Amniotic epithelial cell (primary cell): ENCODE measurements around the gene CDH20.

ENCODE experiments used
- DNase-seq: peaks from one replicate; pipeline ENCODE4 v3.0.0-alpha.2; 2010; ENCODE audit warnings: low read depth

The CDH20 gene

DNA sequence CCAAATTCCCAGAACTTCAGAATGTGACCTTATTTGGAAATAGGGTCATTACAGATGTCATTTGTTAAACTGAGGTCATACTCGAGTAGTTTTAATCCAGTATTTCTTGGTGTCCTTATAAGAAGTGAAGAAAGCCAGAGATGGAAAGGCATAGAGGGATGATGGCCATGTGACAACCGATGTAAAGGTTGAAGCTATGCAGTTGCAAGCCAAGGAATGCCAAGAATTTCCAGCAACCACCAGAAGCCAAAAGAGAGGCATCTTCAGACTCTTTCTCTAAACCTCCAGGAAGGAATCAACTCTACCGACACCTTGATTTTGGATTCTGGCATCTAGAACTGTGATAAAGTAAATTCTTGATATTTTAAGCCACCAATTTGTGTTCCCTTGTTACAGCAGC lies 242.2 kb downstream of the CDH20 start:
- DNase-seq = no peak

GRCh38 chr18:61578846-61579245 lies 245.6 kb downstream of the CDH20 start:
- no peak for DNase-seq

DNA sequence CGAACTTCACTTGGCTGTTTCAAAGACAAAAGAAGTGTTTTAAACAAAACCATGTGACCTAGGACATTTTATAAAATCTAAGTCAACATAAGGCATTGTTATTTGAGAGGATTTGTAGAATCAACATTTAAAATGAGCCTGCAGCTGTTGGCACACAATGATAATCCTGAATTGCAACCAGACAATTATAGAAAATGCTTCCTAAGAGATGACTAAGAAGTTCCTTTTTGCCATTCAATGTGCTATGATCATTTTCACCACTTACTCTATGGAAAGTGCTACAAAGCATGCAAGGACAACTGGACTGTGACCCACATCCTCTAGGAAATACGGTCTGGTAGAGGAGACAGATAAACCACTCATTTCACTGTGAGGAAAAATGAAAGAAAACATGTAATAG lies 246.4 kb downstream of the CDH20 start:
- DNase-seq = no peak

DNA sequence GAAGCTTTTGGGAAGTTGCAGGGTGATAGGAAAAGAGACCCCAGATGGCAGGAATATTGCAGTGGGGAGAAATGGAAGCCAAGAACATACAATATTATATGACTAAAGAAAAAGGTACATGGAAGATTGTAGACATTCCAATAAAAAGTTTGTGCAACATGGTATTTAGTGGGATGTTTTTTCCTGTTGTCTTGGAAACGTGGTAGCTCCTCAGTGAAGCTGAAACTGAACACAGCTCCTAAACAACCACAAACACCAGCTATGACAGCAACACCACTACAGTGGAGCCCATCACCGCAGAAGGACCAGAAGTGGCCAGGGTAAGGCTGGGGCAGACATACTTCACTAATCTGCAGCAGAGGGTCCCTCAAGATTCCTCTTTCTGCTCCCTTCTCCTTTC lies 246.8 kb downstream of the CDH20 start:
- peak; percentile 44 for DNase-seq

- peak; percentile 25 for DNase-seq
These were observed 248.5 kb downstream of the CDH20 start for GRCh38 chr18:61581578-61582201.

GRCh38 chr18:61582202-61582710 lies 249.0 kb downstream of the CDH20 start:
- DNase-seq = no peak

DNA sequence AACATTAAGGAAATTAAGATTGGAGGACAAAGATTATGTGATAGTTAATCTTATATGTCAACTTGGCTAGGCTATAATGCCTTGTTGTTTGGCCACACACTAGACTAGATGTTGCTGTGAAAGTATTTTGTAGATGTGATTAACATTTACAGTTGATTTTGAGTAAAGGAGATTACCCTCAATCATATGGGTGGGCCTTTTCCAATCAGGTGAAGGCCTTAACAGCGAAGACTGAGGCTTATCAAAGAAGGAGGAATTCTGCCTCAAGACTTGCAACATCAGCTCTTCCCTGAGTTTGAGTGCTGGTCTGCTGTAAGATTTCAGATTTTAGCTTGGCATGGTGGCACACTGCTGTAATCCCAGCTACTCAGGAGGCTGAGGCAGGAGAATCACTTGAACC lies 250.3 kb downstream of the CDH20 start:
- no peak for DNase-seq

GRCh38 chr18:61587865-61588264 lies 254.6 kb downstream of the CDH20 start:
- DNase-seq = peak; percentile 23

DNA sequence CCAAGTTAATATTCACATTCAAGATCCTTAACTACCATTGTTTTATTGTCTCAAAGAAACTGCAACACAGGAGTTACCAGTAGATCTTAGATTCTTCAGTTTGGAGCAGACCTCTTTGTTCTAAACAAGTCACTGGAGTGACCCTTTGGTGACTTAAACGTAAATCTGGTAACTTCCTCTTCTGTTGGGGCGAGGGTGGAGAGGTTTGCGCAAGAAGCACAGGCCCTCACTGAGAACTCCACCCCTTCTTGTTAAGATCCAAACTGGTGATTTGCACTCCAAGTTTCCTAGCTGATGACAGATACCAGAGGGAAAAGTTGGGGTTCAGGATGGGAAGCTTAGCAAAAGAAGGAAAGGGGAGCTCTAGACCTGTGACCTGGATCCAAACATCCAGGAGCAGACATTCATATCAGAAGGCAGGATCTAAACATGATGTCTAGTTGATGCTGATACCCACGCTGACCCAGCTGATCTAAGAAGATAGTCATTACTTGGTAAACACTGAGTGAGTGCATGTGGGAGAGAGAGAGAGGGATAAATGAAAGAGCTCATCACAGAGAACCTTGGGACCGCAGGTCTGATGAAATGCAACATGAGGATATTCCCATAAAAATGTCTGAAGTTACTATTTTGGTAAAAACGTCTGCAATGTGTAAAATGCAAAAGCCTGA lies 256.0 kb downstream of the CDH20 start:
- peak; percentile 90 for DNase-seq

DNA sequence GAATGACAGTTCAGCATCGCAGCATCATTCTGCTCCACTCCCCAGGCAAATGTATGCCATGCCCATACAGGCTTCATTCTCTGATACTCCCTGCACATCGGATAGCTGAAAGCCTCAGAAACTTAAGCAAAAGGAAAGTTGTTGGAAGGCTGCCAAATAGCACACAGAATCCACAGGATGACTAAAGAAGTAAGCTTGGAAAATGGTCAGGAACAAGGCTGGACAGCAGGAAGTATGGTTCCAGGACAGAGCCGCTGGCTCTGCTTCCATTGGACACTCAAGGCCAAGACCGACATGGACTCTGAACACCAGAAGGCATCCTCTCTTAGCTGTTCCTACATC lies 256.5 kb downstream of the CDH20 start:
- peak; percentile 91 for DNase-seq

- no peak for DNase-seq
These were observed 258.0 kb downstream of the CDH20 start for GRCh38 chr18:61591253-61591652.

GRCh38 chr18:61595615-61596251 lies 262.5 kb downstream of the CDH20 start:
- no peak for DNase-seq

DNA sequence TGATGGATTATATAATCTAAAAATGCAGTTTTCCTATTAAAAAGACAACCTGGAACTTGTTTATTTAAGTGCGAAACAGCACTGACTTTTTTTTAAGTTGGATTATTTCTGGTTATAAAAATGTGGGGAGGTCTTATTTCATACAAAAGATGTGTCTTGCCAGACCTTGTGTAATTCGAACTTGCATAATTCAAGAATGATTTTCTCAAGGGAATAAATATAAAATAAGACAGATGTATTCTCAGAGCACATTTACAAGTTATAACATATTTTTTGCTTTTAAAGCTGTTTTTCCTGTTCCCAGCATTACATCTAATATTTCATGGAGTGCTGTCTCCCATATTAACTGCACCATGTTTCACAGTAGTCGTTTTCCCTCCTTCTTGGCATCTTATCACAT lies 263.1 kb downstream of the CDH20 start:
- DNase-seq = peak; percentile 66

DNA sequence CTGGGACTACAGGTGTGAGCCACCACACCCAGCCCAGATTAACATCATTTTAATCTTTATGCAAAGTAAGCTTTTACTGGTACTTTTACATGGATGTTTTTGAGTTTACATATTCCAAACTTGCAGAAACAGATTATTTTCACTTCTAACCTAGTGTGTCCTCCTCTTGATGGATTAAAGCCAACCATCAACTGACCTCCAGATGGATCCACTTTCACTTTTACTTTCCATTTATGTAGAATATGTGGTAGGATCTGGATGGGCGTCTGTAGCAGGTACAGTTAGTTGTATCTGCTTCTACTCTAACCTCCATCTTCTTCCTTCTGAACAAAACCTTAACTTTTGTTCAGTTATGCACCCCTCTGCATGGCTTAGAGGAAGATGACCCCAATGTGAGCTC lies 264.1 kb downstream of the CDH20 start:
- no peak for DNase-seq

DNA sequence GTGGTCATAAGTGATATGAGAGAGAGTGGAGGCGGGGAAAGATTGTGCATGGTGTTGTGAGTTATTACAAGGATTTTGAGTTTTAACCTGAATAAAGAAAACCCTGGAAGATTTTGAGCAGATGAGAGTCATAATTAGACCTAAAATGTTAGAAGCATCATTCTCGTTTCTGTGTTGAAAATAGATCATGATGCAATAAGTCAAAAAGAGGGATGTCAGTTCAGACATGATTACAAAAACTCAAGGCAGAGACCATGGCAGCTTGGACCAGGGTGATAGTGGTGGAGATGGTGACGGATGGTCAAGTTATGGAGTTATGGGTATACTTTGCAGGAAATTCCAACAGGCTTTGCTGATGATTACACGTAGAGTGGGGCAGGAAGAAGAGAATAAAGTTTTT lies 267.2 kb downstream of the CDH20 start:
- no peak for DNase-seq

DNA sequence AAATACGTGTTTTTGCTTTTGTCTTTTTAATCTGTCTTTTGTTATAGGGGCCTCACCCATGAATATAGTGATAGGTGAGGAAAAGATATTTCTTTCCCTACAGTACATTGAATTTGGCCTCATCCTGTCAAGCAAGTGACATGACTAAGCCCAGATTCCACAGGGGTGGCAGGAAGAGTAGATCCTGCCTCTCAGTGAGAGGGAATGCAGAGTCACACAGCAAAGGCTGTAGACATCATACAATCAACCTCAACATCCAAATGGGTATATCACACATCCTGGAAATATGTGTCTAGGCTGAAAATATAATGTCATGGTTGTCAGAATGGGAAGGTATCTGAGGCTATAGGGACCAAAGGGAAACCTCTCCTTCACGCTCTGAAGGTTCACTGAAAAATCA lies 269.6 kb downstream of the CDH20 start:
- no peak for DNase-seq
